HUDEP-2 (cell line): ENCODE measurements around the gene PGAP2.
"Not testable (repeated sequence)": the region's sequence is repeated elsewhere in the genome, so short reads cannot be mapped to it uniquely, and the experiment has no call there.

Source experiments
- DNase-seq, 76 experiments: peaks; one replicate each; lab custom pipeline; 2025; ENCODE audit not compliant: unreplicated experiment in 76 of 76; lab: John Stamatoyannopoulos, UW

PGAP2 gene

GRCh38 chr11:3803726-3804495, 4.4 kb upstream of the PGAP2 start:
- no peak for DNase-seq

- peak in 40 of 76 experiments; percentile 10 to 66 (median 34) for DNase-seq
Measured at GRCh38 chr11:3808861-3809623, 682 bp downstream of the PGAP2 start.

DNA sequence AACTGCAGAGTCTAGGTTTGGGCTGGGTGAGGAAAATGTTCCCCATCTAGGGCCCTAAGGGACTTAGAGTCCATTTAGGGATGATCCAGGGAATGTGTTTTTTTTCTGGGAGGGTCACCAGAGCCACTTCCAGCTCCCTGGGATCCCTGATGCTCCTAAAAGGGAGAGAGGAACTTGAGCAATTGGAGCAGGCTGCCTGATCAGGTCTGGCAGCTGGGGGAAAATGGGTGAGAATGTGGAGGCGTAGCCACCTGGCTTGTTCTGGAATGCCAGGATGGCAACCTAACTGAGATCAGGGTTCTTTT, 1.2 kb downstream of the PGAP2 start:
- no peak for DNase-seq

DNA sequence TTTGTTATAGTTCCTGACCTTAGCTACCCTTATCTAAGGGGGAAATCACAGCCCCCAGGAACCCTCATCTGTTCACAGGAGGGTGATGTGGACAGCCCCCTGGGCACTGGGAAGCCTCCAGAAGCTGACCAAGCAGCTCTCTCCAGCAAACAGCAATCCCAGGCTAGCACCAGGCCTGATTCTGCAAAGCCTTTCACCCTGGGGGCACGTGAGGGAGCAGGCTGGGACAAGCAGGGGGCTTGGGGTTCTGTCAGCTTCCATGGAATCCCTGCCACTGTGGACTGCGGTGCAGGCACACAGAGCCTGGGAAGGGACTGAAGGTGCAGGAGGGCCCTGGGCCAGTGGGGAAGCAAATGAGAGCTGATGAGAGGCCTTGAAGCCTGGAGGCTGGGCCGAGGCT, 2.1 kb downstream of the PGAP2 start:
- no peak for DNase-seq

DNA sequence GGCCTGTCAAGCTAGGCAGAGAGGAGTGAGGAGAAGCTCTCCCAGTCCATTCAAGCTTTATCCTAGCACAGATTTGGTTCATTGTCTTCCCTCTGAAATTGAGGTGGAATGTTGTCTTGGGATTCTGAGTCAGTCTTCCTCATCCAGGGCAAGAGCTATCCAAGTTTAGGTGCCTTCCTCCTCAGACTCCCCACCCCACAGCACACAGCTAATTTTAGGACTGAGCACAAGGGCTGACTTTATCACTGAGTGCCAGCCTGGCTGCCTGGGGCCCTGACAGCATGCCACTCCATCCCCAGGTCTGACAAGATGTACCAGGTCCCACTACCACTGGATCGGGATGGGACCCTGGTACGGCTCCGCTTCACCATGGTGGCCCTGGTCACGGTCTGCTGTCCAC, 2.6 kb downstream of the PGAP2 start:
- DNase-seq, result no peak

DNA sequence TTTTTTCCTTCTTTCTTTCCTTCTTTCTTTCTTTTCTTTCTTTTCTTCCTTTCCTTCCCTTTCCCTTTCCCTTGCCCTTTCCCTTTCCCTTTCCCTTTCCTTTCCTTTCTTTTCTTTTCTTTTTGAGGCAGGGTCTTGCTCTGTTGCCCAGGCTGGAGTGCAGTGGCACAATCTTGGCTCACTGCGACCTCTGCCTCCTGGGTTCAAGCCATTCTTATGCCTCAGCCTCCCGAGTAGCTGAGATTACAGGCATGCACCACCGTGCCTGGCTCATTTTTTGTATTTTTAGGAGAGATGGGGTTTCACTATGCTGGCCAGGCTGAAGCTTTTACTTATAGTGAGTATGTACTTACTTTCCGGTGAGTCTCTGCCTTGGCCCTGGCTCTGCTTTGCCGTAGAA, 6.5 kb downstream of the PGAP2 start:
- not testable (repeated sequence) for DNase-seq

- no peak for DNase-seq
Measured at GRCh38 chr11:3815845-3816244, 7.5 kb downstream of the PGAP2 start.

GRCh38 chr11:3816673-3817072, 8.3 kb downstream of the PGAP2 start:
- no peak for DNase-seq

DNA sequence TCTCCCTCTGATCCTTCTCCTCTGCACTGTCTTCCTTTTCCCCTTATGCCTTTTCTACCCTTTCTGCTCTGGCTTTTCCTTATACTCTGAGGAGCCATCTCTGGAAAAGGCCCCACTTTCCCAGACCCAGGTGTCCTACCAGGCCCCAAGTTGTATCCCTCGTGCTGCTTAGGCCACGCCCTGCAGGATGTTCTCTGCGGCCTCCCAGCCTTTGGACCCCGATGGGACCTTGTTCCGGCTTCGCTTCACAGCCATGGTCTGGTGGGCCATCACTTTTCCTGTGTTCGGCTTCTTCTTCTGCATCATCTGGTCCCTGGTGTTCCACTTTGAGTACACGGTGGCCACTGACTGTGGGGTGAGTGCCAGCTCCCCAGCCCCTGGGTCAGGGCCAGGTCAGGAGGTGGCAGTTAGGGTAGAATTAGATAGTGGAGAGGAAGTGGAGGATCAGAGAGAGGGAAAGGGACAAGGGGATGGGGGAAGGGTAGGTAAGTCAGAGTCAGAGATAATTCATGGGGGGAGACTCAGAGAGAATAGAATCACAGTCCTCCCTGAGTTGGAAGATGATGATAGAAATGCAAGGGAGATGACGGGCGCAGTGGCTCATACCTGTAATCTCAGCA, 8.9 kb downstream of the PGAP2 start:
- DNase-seq, result peak in 46 of 76 experiments; percentile 8 to 64 (median 32)

DNA sequence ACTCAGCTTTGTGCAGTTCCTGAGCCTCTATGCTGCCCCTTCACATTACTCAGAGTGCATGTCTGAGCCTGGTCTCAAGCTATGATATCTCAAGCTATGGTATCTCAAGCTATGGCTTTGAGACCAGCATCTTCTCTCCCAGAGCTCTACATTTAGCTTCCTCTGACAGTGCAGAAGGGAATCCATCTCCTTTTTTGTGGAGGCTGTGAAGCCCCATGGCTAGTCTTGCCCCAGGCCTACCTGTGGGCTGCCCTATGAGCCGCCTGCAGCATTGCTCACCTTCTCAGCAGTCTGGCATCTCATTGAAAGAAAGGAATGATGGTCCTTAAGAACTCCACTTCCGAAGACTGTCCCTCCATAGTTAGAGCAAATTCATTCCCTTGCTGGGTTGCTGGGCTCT, 12.6 kb downstream of the PGAP2 start:
- no peak for DNase-seq

DNA sequence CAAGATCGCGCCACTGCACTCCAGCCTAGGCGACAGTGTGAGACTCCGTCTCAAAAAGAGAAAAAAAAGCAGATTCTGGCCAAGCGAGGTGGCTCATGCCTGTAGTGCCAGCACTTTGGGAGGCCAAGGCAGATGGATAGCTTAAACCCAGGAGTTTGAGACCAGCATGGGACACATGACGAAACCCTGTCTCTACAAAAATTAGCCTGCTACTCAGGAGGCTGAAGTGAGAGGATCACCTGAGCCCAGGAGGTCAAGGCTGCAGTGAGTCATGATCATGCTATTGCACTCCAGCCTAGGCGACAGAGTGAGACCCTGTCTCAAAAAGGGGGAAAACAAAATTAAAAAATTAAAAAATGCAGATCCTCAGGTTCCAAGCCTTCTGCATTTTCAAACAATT, 14.0 kb downstream of the PGAP2 start:
- no peak for DNase-seq

DNA sequence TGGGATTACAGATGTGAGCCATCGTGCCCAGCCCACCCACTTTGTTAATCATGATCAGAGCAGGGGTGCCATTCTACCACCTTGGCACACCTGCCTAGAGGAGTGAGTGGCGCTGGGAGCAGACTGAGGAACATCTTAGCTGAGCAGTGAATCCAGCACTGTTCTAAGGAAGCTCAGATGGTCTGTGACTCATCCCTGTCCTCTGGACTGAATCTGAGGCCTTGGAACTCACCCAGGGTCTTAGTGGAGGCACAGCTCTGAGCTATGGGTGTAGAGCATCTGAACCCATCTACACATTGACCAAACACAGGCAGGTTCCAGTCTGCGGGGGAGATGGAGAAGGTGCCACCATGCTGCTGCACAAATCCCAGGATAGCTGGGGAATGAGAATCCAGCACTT, 14.9 kb downstream of the PGAP2 start:
- peak in 1 of 76 experiments; percentile 35 for DNase-seq

DNA sequence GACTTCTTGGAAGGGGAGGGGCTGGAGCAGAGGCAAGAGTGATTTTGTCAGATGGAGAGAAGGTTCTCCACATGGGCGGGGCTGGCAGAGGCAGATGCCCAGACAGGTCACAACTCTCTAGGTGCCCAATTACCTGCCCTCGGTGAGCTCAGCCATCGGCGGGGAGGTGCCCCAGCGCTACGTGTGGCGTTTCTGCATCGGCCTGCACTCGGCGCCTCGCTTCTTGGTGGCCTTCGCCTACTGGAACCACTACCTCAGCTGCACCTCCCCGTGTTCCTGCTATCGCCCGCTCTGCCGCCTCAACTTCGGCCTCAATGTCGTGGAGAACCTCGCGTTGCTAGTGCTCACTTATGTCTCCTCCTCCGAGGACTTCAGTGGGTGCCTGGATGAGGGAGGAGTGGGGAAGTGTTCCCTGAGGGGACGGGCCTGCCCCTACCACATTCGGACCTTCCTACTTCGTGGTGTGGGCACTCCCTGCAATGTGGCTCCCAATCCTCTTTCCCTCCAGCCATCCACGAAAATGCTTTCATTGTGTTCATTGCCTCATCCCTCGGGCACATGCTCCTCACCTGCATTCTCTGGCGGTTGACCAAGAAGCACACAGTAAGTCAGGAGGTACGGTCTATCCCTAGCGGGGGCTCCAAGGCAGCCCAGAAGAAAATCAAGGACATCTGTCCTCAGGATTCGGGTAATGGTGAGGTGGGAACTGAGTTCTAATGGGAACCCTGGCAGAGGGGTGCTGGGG, 15.6 kb downstream of the PGAP2 start:
- no peak for DNase-seq

- peak in 72 of 76 experiments; percentile 11 to 91 (median 72) for DNase-seq
Measured at GRCh38 chr11:3824714-3825472, 16.5 kb downstream of the PGAP2 start.

DNA sequence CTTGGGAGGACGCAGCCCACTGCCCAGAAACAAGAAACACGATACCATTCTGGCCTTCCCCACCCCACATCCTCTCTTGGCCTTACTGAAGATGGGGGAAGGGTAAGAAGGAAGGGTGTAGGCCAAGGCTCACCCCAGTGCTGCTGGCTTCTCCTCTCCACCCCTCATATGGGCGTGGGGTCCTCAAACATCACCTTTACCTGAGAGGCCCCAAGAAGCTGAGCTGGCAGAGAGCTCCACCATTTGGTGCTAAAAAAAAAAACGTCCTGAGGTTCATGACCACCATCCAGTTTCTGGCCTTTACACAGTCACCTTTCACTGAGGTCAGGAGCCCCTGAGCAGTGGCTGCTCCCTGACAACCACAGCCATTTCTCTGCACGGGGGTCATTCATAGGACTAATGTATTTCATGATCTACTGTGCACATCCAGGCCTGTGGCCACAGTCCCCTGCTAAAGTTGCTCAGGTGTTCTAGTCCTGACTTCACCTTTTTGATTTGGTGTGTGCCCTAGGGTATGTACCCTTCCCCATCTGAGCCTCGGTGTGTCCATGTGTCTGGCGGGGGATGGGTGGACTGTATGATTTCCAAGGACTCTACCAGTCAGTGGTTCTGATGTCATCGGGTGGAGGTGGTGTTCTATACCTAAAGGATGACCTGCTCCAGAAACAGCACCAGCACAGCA, 17.3 kb downstream of the PGAP2 start:
- DNase-seq, result peak in 2 of 76 experiments; percentile 9 to 16

GRCh38 chr11:3826721-3827120, 18.4 kb downstream of the PGAP2 start:
- no peak for DNase-seq

- DNase-seq, result no peak
Measured at GRCh38 chr11:3827434-3828186, 19.2 kb downstream of the PGAP2 start.

DNA sequence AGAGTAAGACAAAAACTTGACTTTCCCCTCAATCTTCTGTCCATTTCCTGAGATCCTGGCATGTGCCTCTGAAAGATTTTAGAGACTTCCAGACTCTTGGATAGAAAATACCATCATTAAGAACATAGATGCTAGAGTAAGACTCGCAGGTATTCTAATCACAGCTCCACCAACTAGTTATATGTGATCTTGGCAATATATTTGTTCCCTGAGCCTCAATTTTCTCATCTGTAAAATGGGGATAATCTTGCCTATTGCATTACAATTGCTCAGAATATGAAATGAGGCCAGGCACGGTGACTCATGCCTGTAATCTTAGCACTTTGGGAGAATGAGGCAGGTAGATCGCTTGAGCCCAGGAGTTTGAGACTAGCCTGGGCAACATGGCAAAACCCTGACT, 21.7 kb downstream of the PGAP2 start:
- no peak for DNase-seq

DNA sequence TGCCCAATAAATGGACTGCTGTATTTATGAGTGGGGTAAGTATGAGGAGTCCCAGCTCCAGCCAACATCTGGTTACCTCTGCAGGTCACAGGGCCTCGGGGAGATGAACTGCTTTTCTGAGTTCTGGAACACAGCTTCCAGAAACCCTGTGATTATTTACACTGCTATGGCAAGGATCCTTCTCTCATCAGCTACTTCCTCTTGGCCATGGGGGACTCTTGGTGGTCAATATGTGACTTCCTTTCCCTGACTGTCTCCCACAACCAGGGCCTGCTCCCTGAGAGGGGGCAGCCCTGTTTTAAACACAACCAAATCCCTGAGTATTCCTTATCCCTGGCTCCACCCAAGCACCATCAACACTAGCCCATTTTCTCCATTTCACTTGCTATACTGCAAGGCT, 22.4 kb downstream of the PGAP2 start:
- no peak for DNase-seq
